Mesothelial cell of epicardium (in vitro differentiated cells): ENCODE data around the gene PATJ. TPM values are rescaled to one million over a fixed set of nuclear protein-coding genes. Genes with fewer than 3 reads are reported as not detected.
A peak's percentile ranks its signal among the peaks of the same experiment; 100 is the strongest.

Experiments
- DNase-seq, 2 experiments: peaks; one replicate each; pipeline ENCODE4 v3.0.0; 2021; ENCODE audit warnings: low spot score in 2 of 2; ENCODE audit not compliant: unreplicated experiment in 2 of 2
- H3K27ac Mint-ChIP-seq: 2 replicates; pipeline ENCODE4 v1.8.0; 2021; ENCODE audit warnings: mixed read lengths
- H3K27me3 Mint-ChIP-seq: 2 replicates; pipeline ENCODE4 v1.8.0; 2021; ENCODE audit warnings: low read depth, mixed read lengths
- H3K36me3 Mint-ChIP-seq: 2 replicates; pipeline ENCODE4 v1.8.0; 2021; ENCODE audit warnings: mixed read lengths
- H3K4me1 Mint-ChIP-seq: 2 replicates; pipeline ENCODE4 v1.8.0; 2021; ENCODE audit warnings: mixed read lengths
- H3K4me3 Mint-ChIP-seq: 2 replicates; pipeline ENCODE4 v1.8.0; 2021; ENCODE audit warnings: mild to moderate bottlenecking, moderate library complexity, mixed read lengths
- H3K9me3 Mint-ChIP-seq: 2 replicates; pipeline ENCODE4 v1.8.0; 2021; ENCODE audit warnings: mixed read lengths
- total RNA-seq: library from RNA; stranded (reverse); gene quantifications from 3 replicates; pipeline ENCODE4 v1.2.1, GENCODE V29; 2021
- TF ChIP-seq, protein P1 (sequence below): fragments of 200-600 bp; sonication (generic); IDR thresholded peaks from one replicate; pipeline ENCODE4 v1.5.0; 2021; ENCODE audit warnings: antibody characterized with exemption; ENCODE audit not compliant: unreplicated experiment

Gene PATJ
- total RNA-seq, 1 donor from 2014 or later, result 129 TPM

DNA sequence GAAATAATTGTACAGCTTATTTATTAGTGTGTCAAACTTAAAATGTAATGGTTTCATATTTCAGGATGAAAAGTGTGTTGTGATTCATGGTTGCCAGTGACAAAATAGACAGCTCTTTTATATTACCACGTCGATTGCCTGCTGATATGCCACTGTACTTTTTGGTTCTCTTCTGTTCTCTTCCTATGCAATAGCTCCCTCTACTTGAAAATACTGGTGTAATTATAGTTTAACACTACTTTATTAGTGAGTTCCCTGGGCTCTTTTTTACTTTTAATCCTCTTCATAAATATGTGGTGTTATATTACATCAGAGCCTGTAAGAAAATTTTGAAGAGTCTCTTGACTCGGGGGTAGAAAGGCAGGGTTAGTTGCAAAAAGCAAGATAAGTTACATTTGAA lies 111.3 kb downstream of the PATJ start:
- Mint-ChIP-seq H3K36me3 (peaks cover 15% of the 10 kb centered on the region), H3K27ac (peak overlapping the region; percentile 58), H3K9me3 (no peaks in the 10 kb centered on the region), H3K4me3 (no peak overlapping the region), H3K4me1 (peaks cover 40% of the 10 kb centered on the region), H3K27me3 (no peaks in the 10 kb centered on the region)
- TF ChIP-seq, protein P1, sequence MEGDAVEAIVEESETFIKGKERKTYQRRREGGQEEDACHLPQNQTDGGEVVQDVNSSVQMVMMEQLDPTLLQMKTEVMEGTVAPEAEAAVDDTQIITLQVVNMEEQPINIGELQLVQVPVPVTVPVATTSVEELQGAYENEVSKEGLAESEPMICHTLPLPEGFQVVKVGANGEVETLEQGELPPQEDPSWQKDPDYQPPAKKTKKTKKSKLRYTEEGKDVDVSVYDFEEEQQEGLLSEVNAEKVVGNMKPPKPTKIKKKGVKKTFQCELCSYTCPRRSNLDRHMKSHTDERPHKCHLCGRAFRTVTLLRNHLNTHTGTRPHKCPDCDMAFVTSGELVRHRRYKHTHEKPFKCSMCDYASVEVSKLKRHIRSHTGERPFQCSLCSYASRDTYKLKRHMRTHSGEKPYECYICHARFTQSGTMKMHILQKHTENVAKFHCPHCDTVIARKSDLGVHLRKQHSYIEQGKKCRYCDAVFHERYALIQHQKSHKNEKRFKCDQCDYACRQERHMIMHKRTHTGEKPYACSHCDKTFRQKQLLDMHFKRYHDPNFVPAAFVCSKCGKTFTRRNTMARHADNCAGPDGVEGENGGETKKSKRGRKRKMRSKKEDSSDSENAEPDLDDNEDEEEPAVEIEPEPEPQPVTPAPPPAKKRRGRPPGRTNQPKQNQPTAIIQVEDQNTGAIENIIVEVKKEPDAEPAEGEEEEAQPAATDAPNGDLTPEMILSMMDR, result peak; percentile 36
- DNase-seq, result no peak

DNA sequence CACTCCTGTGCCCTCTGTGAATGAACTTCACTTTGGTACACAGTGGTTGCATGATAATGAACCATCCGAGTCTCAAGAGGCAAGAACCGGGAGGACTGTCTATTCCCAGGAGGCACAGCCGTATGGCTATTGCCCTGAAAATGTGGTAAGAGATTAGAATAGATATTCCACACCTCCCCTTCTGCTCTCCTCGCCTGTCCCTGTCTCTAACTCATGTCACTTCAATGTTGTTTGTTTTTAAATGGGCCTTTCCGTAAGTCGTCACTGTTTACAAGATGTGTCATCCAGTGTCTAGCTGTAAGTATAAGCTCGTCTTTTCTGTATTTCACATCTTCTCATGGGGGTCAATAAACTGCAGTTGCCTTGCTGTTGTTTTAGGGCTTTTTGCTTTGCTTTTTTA lies 122.2 kb downstream of the PATJ start:
- Mint-ChIP-seq H3K27me3 (no peaks in the 10 kb centered on the region), H3K36me3 (peaks cover 40% of the 10 kb centered on the region), H3K9me3 (no peaks in the 10 kb centered on the region), H3K4me1 (no peaks in the 10 kb centered on the region), H3K4me3 (no peak overlapping the region), H3K27ac (no peak overlapping the region)
- TF ChIP-seq, protein P1, result no peak
- no peak for DNase-seq

DNA sequence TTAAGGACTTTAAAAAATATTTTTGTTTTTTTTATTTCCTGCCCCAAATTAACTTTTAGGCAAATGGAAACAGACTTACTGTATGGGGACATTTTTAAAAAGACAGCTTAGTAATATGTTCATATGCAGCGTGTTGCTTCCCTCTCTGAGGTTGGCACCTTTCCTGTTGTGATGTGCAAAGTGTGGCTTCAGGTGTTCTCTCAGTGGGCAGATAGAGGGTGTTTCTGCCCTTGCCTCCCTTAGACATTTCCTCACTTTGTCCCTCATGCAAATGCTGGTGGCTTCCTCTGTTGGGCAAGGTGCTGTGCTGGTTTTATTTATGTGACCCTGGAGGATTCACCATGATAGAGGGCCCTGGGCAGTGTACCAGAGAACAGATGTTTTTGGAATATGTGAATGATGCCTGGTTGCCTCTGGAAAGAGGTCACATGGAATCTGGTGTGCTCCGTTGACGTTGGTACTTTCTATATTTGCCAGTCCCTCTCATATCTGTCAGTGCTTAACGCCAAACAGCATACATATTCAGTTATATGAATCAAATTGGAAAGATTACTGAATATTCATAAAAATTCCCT lies 123.5 kb downstream of the PATJ start:
- H3K36me3 Mint-ChIP-seq, result peaks cover 42% of the 10 kb centered on the region
- TF ChIP-seq, protein P1, result no peak

DNA sequence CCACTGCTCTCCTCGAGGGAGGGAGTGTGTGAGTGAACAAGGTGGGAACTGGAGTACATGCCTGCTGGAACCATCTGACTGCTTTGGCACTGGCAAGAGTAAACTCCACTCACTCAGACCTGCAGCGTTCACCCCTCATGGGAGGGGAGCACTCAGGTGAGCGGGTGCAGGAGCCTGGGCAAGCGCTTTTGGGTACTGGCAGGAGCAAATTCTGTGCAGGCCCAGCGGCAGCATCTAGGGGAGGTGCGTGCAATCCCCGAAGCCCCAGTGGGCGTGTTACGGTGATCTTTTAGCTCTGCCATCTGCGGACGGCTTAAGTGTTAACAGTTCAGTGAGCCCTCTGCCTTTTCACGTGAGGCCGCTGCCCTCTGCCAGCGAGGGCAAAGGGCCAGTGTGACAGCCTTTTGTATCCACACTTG lies 127.4 kb downstream of the PATJ start:
- H3K4me3 Mint-ChIP-seq, result no peak overlapping the region
- peaks cover 45% of the 10 kb centered on the region for H3K36me3 Mint-ChIP-seq
- TF ChIP-seq, protein P1, result no peak
- peaks cover 4% of the 10 kb centered on the region for H3K9me3 Mint-ChIP-seq
- no peak for DNase-seq
- H3K4me1 Mint-ChIP-seq, result peaks cover 9% of the 10 kb centered on the region
- no peaks in the 10 kb centered on the region for H3K27me3 Mint-ChIP-seq
- no peak overlapping the region for H3K27ac Mint-ChIP-seq

More for the DNA sequence above, 123.5 kb downstream of the PATJ start:
- DNase-seq, result no peak
- Mint-ChIP-seq H3K4me1 (no peaks in the 10 kb centered on the region), H3K4me3 (no peak overlapping the region), H3K9me3 (no peaks in the 10 kb centered on the region), H3K27me3 (no peaks in the 10 kb centered on the region), H3K27ac (no peak overlapping the region)

DNA sequence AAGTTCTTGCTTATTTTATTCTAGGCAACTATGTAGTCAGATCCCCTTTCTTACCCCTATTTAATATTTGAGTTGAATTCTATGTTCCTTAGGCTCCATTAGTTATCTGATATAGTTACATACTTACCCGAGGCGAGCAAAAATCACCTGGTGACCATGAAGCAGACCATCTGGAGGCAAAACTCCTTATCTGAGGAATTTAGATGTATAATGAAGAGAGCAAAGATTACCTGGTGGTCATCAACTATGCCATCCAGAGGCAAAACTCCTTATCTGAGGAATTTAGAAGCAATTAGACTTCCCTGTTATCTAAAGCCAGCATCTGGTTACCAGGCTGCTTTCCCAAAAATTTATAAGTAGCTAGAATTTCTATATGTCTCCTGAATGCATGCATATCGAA lies 129.9 kb downstream of the PATJ start:
- peak overlapping the region; percentile 67 for H3K27ac Mint-ChIP-seq

More for the DNA sequence above, 129.9 kb downstream of the PATJ start:
- H3K4me3 Mint-ChIP-seq, result no peak overlapping the region
- H3K9me3 Mint-ChIP-seq, result peaks cover 4% of the 10 kb centered on the region
- H3K4me1 Mint-ChIP-seq, result peaks cover 9% of the 10 kb centered on the region
- no peaks in the 10 kb centered on the region for H3K27me3 Mint-ChIP-seq
- H3K36me3 Mint-ChIP-seq, result peaks cover 51% of the 10 kb centered on the region
- no peak for DNase-seq
- TF ChIP-seq, protein P1, result no peak
